NCI-H2196 (cell line): ENCODE data around the gene CRLF3.
"Not testable (repeated sequence)": the region's sequence is repeated elsewhere in the genome, so short reads cannot be mapped to it uniquely, and the experiment has no call there.

Experiments
- DNase-seq: peaks from one replicate; lab custom pipeline; 2025; ENCODE audit not compliant: unreplicated experiment; lab: John Stamatoyannopoulos, UW

Gene CRLF3

DNA sequence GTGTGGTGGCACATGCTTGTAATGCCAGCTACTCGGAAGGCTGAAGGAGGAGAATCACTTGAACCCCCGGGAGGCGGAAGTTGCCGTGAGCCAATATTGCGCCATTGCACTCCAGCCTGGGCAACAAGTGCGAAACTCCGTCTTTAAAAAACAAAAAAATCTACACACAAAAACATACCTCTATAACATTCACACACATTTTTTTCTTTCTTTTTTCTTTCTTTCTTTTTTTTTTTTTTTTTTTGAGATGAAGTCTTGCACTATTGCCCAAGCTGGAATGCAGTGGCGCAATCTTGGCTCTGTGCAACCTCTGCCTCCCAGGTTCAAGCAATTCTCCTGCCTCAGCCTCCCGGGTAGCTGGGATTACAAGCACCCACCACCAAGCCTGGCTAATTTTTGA lies 9.6 kb downstream of the CRLF3 start:
- not testable (repeated sequence) for DNase-seq

DNA sequence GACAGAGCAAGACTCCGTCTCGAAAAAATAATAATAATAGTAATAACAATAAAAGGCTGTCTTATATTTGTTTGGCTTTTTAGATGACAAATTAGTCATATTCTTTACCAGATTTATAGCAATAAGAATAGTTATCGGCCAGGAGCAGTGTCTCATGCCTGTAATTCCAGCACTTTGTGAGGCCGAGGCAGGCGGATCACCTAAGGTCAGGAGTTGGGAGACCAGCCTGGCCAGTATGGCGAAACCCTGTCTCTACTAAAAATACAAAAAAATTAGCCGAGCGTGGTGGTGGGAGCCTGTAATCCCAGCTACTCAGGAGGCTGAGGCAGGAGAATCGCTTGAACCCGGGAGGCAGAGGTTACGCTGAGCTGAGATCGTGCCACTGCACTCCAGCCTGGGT lies 10.3 kb downstream of the CRLF3 start:
- DNase-seq = not testable (repeated sequence)

DNA sequence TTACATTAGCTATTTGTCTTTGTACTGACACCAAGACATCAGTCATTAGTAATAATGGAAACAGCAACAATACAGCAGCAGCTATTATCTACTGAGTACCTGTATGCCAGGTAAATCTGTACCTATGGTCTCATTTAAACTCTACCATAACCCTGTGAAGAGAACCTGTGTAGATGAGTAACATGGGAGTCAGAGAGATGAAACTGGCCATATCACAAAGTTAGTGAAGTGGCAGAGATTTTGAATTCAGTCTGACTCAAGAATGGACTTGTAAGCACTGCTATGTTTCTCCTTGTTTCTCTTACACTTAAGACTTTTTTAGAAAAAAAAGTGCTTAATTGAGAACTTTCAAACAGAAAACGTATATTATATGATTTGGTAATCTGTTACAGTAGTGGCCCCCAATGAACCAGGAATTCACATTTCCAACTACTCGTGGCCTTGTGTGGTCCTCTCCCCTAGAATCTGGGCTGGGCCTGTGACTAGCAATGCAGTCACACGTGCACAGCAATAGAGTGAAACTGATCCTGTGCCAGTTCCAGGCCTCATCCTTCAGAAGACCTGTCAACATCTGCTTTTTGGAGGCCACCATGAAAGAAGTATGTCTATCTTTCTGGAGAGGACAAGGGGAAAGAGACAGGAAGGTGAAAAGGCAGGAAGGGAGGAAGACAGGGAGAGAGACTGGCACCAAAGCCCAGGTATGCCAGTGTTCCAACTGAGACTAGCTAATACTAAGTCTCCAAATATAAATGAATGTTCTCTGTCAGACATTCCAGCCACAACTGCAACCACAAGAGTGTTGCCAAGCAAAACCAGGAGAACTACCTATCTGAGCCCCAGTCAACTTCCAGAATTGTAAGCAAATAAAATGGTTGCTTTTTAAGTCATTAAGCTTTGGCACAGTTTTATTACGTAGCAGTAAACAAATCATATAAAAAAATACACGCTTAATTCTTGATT lies 12.0 kb downstream of the CRLF3 start:
- no peak for DNase-seq

DNA sequence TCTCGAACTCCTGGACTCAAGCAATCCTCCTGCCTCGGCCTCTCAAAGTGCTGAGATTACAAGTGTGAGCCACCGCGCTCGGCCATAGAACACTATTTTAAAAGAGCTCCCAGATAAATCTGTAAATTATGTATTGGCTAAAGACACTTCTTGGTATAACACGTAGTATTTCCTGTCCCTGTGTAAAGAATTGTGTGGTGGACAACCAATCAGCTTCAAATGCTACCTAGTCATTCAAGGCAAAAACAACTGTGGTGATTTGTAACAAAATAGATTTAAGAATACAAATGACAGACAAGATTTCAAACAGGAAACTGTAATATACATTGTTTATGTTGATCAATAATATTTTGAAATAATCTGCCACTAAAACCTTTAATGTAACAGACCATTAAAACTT lies 14.6 kb downstream of the CRLF3 start:
- DNase-seq = no peak

DNA sequence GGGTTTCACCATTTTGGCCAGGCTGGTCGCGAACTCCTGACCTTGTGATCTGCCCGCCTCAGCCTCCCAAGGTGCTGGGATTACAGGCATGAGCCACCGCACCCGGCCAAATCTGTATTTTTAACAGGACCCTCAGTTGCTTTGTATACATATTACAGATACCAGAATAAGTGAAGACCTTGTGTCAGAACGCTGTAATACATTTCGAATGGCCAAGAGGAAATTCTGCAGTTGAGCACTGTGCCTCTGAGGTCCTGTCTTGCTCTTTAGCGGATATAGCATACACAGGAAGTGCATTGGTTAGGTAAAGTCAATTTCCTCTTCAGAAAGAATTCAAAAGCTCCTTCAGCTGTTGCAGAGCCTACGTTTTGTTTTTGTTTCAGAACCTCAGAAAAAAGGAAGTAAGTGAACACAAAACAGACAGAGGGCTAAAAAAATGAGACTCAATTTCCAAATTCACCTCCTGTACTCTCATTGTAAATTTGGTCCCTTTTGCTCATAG lies 15.7 kb downstream of the CRLF3 start:
- no peak for DNase-seq

DNA sequence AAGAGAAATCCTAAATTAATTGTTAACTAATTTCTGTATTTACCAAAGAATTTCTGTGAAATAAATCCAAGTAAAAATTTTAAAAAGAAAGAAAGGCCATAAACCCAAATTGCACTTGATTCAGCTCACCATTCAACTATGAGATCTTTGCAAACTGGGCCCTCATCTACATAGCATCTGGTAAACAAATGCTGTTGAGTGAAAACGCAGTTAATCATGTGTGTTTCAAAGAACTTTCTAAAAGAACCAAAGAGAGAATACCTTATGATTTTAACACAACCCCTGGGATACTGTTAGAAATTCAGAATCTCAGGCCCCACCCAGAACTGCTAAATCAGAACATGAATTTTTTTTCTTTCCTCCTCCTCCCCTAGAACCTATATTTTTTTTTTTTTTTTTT lies 16.6 kb downstream of the CRLF3 start:
- no peak for DNase-seq

DNA sequence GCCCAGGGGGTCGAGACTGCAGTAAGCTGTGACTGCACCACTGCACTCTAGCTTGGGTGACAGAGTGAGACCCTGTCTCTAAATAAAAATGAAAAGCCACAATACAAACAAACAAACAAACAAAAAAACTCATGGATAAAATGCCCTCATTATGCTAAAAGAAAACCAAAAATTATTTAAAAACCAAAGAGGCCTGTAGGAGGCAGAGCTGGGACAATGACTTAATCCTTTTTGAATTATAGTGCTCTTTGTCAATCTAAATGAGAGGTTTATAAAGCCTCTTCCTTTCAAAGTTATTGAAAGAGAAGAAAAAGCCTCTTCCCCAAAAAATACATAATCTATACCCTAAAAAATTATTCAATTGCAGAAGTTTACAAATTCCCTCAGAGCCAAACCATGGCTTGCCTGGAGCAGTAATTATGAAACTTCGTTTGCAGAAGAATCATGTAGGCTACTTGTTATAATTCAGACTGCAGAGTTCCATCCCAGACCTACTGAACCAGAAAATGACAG lies 18.5 kb downstream of the CRLF3 start:
- no peak for DNase-seq

DNA sequence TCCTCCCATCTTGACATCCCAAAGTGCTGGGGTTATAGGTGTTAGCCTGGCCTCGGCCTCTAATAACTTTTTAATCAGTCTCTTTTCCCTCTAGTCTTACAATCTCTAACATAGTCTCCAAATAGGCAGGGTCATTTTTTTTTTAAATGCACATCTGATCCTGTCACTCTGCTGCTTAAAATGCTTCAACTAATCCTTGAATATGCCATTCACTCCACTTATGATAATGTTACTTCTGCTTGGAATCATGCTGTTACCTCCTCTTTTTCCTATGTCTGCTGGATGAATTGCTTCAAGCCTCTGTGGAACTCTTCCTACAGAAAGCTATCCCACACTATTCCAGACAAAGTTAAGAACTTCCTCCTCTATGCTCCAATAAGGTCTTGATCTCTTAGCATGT lies 22.8 kb downstream of the CRLF3 start:
- DNase-seq = no peak

DNA sequence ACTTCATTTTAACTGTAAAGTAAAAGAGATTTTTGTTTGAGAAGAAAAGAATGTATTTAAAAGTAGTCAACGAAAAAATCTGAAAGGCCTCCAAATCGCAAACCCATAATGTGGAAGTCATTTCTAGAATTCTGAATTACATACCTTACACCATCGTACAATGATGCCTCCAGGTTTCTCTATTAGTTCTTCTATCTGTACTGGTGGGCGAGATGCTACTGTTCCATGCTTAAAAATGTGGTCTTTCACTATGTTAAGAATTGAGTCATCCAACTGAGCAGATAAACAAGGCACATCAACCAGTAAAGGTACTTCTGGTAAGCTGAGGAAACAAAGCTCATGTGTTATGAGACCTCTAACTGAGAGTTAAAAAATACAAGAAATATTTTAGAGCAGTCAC lies 28.5 kb downstream of the CRLF3 start:
- DNase-seq = no peak

DNA sequence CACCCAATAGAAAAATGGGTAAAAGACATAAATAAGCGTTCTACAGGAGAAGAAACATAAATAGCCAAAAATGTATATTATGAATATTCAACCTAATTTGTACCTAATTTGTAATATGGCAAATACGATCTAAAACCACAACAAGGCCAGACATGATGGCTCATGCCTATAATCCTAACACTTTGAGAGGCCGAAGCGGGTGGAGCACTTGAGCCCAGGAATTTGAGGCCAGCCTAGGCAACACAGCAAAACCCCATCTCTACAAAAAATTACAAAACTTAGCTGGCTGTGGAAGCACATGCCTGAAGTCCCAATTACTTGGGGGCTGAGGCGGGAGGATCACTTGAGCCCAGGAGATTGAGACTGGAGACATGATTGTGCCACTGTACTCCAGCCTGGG lies 30.1 kb downstream of the CRLF3 start:
- no peak for DNase-seq

DNA sequence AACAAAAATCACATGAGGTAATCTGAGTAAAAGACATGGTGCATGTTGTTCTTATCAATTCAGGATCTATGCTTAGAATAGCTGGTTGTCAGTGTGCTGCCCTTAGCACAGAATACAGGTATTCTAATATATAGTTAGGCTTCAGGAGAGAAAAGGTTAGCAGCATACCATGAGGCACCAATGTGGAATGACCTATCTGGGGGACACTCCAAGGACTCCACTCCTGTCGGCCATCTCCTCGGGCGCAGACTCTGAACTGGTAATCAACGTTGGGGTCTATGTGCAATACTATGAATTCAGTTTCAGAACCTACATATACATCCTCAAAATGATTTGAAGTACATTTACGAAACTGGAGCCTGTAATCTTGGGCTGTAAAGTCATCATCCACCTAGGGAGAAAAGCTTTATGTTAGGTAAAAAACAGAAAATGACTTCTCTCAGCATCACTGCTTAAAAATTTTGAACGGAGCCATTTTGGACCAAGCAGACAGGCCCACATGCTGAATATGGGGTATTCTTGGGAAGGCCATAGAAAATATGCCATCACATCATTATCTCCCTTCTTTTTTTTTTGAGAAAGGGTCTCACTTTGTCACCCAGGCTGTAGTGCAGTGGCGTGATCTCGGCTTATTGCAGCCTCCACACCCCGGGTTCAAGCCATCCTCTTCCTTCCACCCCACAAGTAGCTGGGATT lies 31.1 kb downstream of the CRLF3 start:
- DNase-seq = no peak

DNA sequence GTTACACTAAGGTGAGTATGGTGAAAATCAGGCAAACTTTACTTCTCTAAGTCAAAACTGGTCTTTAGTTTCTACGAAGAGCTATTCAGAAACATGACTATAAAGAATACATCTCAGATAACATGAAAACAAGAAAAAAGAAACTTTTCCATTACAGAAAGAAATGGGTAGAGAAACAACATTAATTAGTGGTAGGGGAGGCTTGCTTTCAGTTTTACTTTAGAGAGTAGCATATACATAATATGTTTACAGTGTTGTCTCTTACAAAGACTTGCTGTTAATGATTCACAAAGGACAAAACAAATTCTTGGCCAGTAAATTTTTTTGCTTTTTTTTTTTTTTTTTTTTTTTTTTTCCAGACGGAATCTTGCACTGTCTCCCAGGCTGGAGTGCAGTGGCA lies 34.2 kb downstream of the CRLF3 start:
- DNase-seq = no peak

DNA sequence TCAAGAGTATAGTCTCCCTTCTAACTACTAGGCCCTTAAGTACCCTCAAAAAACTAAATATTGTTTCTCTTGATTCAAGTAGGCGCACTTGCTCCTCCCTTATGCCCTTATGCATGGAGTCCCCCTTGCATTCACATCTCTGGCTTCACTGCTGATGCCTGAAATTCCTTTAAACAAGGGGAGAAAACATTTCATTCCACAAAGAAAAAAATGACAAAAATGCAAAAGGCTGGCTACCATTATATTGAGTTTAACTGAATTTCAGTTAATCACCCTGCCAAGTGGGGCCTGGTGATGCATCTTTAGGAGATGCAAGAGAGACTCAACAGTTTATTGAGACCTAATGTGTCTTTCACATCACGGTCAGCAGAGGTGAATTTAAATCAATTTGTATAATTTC lies 35.6 kb downstream of the CRLF3 start:
- no peak for DNase-seq

DNA sequence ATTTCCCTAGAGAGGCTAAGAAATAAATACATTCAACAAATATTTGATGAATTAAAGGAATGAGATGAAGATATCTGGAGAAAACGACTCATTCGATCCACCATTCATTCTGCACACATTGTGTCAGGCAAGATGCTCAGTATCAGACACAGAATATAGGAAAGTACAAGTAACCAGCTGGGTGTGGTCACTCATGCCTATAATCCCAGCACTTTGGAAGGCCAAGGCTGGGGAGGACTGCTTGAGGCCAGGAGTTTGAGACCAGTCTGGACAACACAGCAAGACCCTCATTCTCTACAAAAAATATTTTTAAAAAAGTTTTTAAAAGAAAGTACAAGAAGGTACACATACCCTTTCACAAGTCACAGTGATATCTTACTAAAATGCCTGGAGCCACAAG lies 42.3 kb downstream of the CRLF3 start:
- DNase-seq = no peak

DNA sequence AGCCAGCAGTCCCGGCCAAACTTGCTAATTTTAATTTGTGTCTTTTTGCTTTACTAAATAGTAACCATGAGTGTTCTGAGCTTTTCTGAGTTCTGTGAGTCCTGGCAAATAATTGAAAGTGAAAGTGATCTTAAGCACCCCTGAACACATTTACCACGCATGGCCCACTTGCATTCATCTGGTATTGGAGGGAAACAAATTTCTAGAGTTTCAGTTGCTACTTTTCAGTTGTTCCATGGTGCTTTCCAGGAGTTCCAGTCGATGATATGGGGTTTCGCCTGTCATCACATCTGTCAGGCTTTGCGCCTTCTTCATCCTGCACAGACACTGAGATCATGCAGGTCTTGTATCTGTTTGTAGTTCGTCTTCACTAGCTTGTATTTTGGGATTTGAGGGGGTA lies 44.1 kb downstream of the CRLF3 start:
- no peak for DNase-seq

DNA sequence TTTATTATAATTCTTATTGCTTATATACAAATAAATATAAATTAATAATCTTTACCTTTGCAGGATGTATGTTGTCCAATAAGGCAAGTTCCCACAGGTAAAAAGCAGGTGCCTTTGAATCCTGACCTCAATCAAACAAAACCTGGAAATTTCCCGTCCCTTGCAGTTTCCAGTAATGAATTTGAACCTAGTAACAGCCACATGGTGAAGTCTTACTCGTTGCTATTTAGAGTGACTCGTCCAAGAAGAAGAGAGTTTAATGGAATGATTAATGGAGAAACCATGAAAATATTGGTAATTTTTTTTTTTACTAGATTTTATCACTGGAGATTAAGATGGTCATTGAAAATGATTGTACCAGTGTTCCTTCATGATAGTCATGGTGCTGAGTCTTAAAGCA lies 55.7 kb downstream of the CRLF3 start:
- DNase-seq = not testable (repeated sequence)

DNA sequence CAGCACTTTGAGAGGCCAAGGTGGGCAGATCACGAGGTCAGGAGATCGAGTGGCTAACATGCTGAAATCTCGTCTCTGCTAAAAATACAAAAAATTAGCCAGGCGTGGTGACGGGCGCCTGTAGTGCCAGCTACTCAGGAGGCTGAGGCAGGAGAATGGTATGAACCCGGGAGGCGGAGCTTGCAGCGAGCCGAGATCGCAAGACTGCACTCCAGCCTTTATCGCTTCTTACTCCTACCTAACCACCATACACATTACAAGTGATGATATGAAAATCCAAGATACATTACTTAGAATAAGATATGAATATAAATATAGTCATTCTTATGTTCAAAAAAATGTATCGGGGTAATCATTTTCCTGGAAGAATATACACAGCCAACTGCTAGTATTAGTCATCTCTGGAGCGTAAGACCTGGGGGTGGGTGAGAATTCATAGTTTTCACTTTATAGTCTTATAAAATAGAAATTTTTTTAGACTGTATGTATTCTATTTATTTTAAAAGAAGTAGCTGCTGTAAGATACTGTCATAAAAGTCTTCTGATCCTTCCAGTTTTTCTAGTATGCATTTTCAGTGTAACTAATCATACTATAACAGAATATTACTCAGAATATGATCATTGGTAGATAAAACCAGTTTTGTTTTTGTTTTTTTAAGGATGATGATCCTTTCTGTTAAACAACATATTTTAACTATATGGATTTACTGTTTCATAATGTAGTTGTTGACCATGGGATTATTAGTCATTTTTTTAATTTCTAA lies 56.7 kb downstream of the CRLF3 start:
- not testable (repeated sequence) for DNase-seq

DNA sequence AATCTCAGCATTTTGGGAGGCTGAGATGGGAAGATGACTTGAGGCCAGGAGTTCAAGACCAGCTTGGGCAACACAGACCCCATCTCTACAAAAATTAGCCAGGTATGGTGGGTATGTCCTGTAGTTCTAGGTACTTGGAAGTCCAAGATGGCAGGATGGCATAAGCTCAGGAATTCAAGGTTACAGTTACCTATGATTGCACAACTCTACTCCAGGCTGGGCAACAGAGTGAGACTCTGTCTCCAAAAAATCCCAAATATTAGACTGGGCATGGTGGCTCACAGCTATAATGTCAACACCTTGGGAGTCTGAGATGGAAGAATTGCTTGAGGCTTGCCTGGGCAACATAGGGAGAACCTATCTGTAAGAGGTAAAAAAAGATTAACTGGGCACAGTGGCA lies 63.4 kb downstream of the CRLF3 start:
- DNase-seq = no peak

DNA sequence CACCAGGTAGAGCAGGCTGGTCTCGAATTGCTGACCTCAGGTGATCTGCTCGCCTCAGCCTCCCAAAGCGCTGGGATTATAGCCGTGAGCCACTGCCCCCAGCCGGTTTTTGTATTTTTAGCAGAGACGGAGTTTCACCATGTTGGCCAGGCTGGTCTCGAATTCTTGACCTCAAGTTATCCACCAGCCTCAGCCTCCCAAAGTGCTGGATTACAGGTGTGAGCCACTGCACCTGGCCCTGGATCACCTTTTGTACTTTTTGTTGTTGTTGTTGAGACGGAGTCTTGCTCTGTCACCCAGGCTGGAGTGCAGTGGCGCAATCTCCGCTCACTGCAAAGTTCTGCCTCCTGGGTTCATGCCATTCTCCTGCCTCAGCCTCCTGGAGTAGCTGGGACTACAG lies 71.2 kb downstream of the CRLF3 start:
- not testable (repeated sequence) for DNase-seq

DNA sequence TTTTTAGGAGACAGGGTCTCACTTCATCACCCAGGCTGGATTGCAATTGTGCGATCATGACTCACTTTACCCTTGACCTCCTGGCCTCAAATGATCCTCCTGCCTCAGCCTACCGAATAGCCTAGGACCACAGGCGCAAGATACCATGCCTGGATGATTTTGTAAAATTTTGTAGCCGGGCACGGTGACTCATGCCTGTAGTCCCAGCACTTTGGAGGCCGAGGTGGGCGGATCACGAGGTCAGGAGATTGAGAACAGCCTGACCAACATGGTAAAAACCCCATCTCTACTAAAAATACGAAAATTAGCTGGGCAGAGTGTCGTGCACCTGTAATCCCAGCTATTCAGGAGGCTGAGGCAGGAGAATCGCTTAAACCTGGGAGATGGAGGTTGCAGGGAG lies 73.5 kb downstream of the CRLF3 start:
- not testable (repeated sequence) for DNase-seq

DNA sequence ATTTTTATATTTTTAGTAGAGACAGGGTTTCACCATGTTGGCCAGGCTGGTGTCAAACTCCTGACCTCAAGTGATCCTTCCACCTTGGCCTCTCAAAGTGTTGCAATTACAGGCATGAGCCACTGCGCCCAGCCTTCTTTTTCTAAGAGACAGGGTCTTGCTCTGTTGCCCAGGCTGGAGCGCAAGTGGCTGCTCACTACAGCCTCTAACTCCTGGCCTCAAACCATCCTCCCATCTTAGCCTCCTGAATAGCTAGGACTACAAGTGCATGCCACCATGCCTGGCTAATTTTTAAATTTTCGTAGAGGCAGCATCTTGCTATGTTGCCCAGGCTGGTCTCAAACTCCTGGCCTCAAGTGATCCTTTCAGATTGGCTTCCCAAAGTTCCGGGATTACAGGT lies 76.9 kb downstream of the CRLF3 start:
- DNase-seq = not testable (repeated sequence)
